ENCODE measurements around the gene CTDSPL. TPM values are rescaled to one million over a fixed set of nuclear protein-coding genes. Genes with fewer than 3 reads are reported as not detected.

The CTDSPL gene
- total RNA-seq, 1 donor from 2014 or later, result 57.4 TPM

- DNase-seq (ENCODE audit: low read depth, low spot score), result no peak
Measured at GRCh38 chr3:38000242-38000916, 138.7 kb downstream of the CTDSPL start.

- no peak for DNase-seq (ENCODE audit: low read depth, low spot score)
Measured at GRCh38 chr3:38000965-38001455, 139.3 kb downstream of the CTDSPL start.

- no peak for DNase-seq (ENCODE audit: low read depth, low spot score)
Measured at GRCh38 chr3:38001456-38002081, 139.9 kb downstream of the CTDSPL start.

- DNase-seq (ENCODE audit: low read depth, low spot score), result no peak
Measured at GRCh38 chr3:38002291-38002876, 140.7 kb downstream of the CTDSPL start.

- DNase-seq (ENCODE audit: low read depth, low spot score), result no peak
Measured at GRCh38 chr3:38002940-38003339, 141.3 kb downstream of the CTDSPL start.

GRCh38 chr3:38003371-38003816 is 141.7 kb downstream of the CTDSPL start:
- no peak for DNase-seq (ENCODE audit: low read depth, low spot score)

GRCh38 chr3:38003817-38004414 is 142.2 kb downstream of the CTDSPL start:
- DNase-seq (ENCODE audit: low read depth, low spot score), result no peak

GRCh38 chr3:38004415-38005075 is 142.9 kb downstream of the CTDSPL start:
- DNase-seq (ENCODE audit: low read depth, low spot score), result no peak

- no peak for DNase-seq (ENCODE audit: low read depth, low spot score)
Measured at GRCh38 chr3:38005076-38006020, 143.7 kb downstream of the CTDSPL start.

- no peak for DNase-seq (ENCODE audit: low read depth, low spot score)
Measured at GRCh38 chr3:38006031-38006430, 144.4 kb downstream of the CTDSPL start.

GRCh38 chr3:38006445-38006995 is 144.8 kb downstream of the CTDSPL start:
- no peak for DNase-seq (ENCODE audit: low read depth, low spot score)

- DNase-seq (ENCODE audit: low read depth, low spot score), result no peak
Measured at GRCh38 chr3:38007754-38008090, 146.0 kb downstream of the CTDSPL start.

- no peak for DNase-seq (ENCODE audit: low read depth, low spot score)
Measured at GRCh38 chr3:38008191-38008701, 146.6 kb downstream of the CTDSPL start.

GRCh38 chr3:38008971-38009580 is 147.4 kb downstream of the CTDSPL start:
- no peak for DNase-seq (ENCODE audit: low read depth, low spot score)

- DNase-seq (ENCODE audit: low read depth, low spot score), result no peak
Measured at GRCh38 chr3:38009807-38010591, 148.3 kb downstream of the CTDSPL start.

GRCh38 chr3:38011111-38011510 is 149.4 kb downstream of the CTDSPL start:
- DNase-seq (ENCODE audit: low read depth, low spot score), result no peak

- DNase-seq (ENCODE audit: low read depth, low spot score), result no peak
Measured at GRCh38 chr3:38015485-38015884, 153.8 kb downstream of the CTDSPL start.

GRCh38 chr3:38015984-38016383 is 154.3 kb downstream of the CTDSPL start:
- DNase-seq (ENCODE audit: low read depth, low spot score), result no peak

GRCh38 chr3:38016410-38016809 is 154.7 kb downstream of the CTDSPL start:
- DNase-seq (ENCODE audit: low read depth, low spot score), result no peak
